K562 (cell line): ENCODE results near the gene CBL. TPM values are rescaled to one million over a fixed set of nuclear protein-coding genes. Genes with fewer than 3 reads are reported as not detected.
A peak's percentile ranks its signal among the peaks of the same experiment; 100 is the strongest.

Experiments used
- BCLAF1 ChIP-seq, 2 experiments: fragments of 450-650 bp in 1 of 2; IDR thresholded peaks; 2 replicates each; pipeline ENCODE4 v1.6.1; 2011 to 2017; ENCODE audit warnings: low read depth in 2 of 2, antibody characterized with exemption in 1 of 2, borderline replicate concordance in 1 of 2, low read length in 1 of 2, mild to moderate bottlenecking in 1 of 2, mixed read lengths in 1 of 2; ENCODE audit not compliant: control insufficient read depth in 1 of 2
- ESRRA ChIP-seq: fragments of 450-650 bp; IDR thresholded peaks from 2 replicates; pipeline ENCODE4 v1.6.1; 2014; ENCODE audit warnings: low read depth, mild to moderate bottlenecking, moderate library complexity, borderline replicate concordance
- LCOR ChIP-seq: sonication (generic); formaldehyde crosslinking; IDR thresholded peaks from 2 replicates; pipeline ENCODE4 v1.8.0; 2022; ENCODE audit warnings: mild to moderate bottlenecking, missing genetic modification reagents
- MCM5 ChIP-seq: fragments of 450-650 bp; IDR thresholded peaks from 2 replicates; pipeline ENCODE4 v1.6.1; 2016; ENCODE audit warnings: low read depth
- POLR2A ChIP-seq: fragments of 450-650 bp; conservative IDR thresholded peaks from 2 replicates; pipeline ENCODE4 v1.6.1; 2016
- RCOR1 ChIP-seq, 2 experiments: IDR thresholded peaks; 2 replicates each; pipeline ENCODE4 v1.6.1; 2012; ENCODE audit warnings: low read depth in 2 of 2, low read length in 2 of 2, borderline replicate concordance in 1 of 2, improper control_type of control experiment in 1 of 2
- YY1 ChIP-seq, 3 experiments: IDR thresholded peaks; 2 replicates each; pipeline ENCODE4 v1.6.1; 2011; ENCODE audit warnings: low read length in 2 of 3, mild to moderate bottlenecking in 2 of 3, moderate library complexity in 2 of 3, borderline replicate concordance in 1 of 3, control low read depth in 1 of 3, low read depth in 1 of 3; ENCODE audit not compliant: insufficient read depth in 3 of 3, insufficient replicate concordance in 2 of 3, control insufficient read depth in 1 of 3, insufficient read length in 1 of 3; ENCODE audit errors: extremely low read depth in 1 of 3
- ZBTB49 ChIP-seq: sonication (generic); formaldehyde crosslinking; IDR thresholded peaks from 2 replicates; pipeline ENCODE4 v1.8.0; 2022; ENCODE audit warnings: missing genetic modification reagents, mild to moderate bottlenecking, borderline replicate concordance
- ZBTB7A ChIP-seq: IDR thresholded peaks from 2 replicates; pipeline ENCODE4 v1.6.1; 2011; ENCODE audit warnings: low read depth, mild to moderate bottlenecking, low read length, moderate library complexity, borderline replicate concordance; ENCODE audit not compliant: control insufficient read depth
- ZNF24 ChIP-seq: fragments of 450-650 bp; IDR thresholded peaks from 2 replicates; pipeline ENCODE4 v1.6.1; 2016
- polyA plus RNA-seq, 8 experiments: library from polyadenylated mRNA; depleted of rRNA in 4 of 8; stranded (reverse) in 5 of 8; unstranded in 3 of 8; fragments of >200 nt; fragmentation: Nextera tagmentation in 2 of 8; fragmentation: Illumina TruSeq in 1 of 8; extraction: Ambion mirVana in 2 of 8; extraction: Trizol in 1 of 8; gene quantifications; 2 replicates each; pipeline versions ENCODE4 v1.2.1 to v1.2.3, GENCODE V29; 2011 to 2014; ENCODE audit warnings: inconsistent platforms in 1 of 8, missing spikeins in 1 of 8
- total RNA-seq, 7 experiments: library from RNA; depleted of rRNA in 6 of 7; stranded (reverse); fragments of >200 nt in 6 of 7; fragmentation: Illumina TruSeq in 2 of 7; extraction: Trizol in 2 of 7; gene quantifications; 2 replicates each; pipeline versions ENCODE4 v1.2.1 to v1.2.3, GENCODE V29; 2011 to 2021; ENCODE audit warnings: low replicate concordance in 1 of 7
- TF ChIP-seq, protein P1 (sequence below): IDR thresholded peaks from 2 replicates; pipeline ENCODE4 v1.6.1; 2014; ENCODE audit warnings: antibody characterized with exemption

The CBL gene
- total and polyA plus RNA-seq, 9 of the 15 experiments (the other 6 are each of a cell fraction or from before 2014, with no cell fraction given) = 3.2 to 24.9 (median 9.9) TPM

DNA sequence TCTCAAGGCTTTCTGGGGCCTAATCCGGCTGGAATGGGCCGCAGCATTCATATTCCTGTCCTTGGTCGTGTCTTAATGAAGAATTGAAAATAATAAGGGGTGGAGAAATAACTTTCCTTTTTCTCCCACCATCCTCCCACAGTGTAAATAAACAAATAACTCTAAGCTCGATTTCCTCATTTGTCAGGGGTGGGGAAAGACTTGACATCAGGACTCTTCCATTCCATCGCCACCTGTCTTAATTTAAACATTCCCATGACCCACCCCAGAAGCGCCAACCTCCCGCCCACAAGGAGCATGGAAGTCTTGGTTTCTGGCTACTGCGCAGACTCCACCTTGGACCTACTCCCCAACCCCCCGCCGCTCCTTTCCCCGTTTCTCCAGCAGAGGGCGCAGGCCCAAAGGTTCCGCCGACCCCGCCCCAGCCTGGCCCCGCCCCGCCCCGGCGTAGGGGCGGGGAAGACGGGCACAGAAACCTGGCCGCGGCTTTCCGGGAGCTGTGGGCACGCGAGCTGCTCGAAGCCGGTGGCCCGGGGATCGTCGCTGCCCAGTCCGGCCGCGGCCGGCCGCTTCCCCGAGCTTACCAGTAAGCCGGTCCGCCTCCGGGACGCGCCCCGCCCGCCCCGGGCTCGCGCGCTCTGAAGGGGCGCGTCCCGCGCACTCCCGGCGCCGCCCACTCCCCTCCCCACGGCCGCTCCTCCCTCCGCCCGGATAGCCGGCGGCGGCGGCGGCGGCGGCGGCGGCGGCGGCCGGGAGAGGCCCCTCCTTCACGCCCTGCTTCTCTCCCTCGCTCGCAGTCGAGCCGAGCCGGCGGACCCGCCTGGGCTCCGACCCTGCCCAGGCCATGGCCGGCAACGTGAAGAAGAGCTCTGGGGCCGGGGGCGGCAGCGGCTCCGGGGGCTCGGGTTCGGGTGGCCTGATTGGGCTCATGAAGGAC is at the start of gene CBL (continued):
- TF ChIP-seq BCLAF1 (IDR thresholded peaks at IDR 0.05; ENCODE audit: borderline replicate concordance in 1 of 2, control insufficient read depth in 1 of 2, low read depth in 2 of 2, low read length in 1 of 2) (no peak), MCM5 (no peak), YY1 (IDR thresholded peaks at IDR 0.05; ENCODE audit: borderline replicate concordance in 1 of 3, control insufficient read depth in 1 of 3, extremely low read depth in 1 of 3, insufficient read depth in 3 of 3, insufficient read length in 1 of 3, insufficient replicate concordance in 2 of 3, low read depth in 1 of 3, low read length in 2 of 3) (peak in 1 of 3 experiments; percentile 79), ZBTB49 (CRISPR knock-in tag) (no peak), ESRRA (0 out of 2 replicates have a peak, but pooled peaks have one; percentile 2), ZBTB7A (peak; percentile 36; the same call in 1 of the 2 replicates), ZNF24 (no peak), RCOR1 (IDR thresholded peaks at IDR 0.05; ENCODE audit: borderline replicate concordance in 1 of 2, low read depth in 2 of 2, low read length in 2 of 2) (0 out of 4 replicates have a peak, but pooled peaks of 1 of the 2 experiments have one; percentile 21), LCOR (CRISPR knock-in tag) (no peak), POLR2A (peak; percentile 68)
- TF ChIP-seq, protein P1, sequence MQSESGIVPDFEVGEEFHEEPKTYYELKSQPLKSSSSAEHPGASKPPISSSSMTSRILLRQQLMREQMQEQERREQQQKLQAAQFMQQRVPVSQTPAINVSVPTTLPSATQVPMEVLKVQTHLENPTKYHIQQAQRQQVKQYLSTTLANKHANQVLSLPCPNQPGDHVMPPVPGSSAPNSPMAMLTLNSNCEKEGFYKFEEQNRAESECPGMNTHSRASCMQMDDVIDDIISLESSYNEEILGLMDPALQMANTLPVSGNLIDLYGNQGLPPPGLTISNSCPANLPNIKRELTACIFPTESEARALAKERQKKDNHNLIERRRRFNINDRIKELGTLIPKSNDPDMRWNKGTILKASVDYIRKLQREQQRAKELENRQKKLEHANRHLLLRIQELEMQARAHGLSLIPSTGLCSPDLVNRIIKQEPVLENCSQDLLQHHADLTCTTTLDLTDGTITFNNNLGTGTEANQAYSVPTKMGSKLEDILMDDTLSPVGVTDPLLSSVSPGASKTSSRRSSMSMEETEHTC = no peak
